KBM-7 (cell line): ENCODE data around the gene DMXL2.
A peak's percentile ranks its signal among the peaks of the same experiment; 100 is the strongest.
"Not testable (repeated sequence)": the region's sequence is repeated elsewhere in the genome, so short reads cannot be mapped to it uniquely, and the experiment has no call there.

Experiments used
- DNase-seq: peaks from one replicate; pipeline ENCODE4 v3.0.0-alpha.2; 2015
- in situ Hi-C: fragments of 300-500 bp; cut with MboI; formaldehyde crosslinking; loops from 2 replicates; pipeline ENCODE4 v1.14.3; 2020; ENCODE audit warnings: low sequenced_read_pairs, low pct_unique_long_range_greater_than_20kb, mixed read lengths

The DMXL2 gene, protein sequence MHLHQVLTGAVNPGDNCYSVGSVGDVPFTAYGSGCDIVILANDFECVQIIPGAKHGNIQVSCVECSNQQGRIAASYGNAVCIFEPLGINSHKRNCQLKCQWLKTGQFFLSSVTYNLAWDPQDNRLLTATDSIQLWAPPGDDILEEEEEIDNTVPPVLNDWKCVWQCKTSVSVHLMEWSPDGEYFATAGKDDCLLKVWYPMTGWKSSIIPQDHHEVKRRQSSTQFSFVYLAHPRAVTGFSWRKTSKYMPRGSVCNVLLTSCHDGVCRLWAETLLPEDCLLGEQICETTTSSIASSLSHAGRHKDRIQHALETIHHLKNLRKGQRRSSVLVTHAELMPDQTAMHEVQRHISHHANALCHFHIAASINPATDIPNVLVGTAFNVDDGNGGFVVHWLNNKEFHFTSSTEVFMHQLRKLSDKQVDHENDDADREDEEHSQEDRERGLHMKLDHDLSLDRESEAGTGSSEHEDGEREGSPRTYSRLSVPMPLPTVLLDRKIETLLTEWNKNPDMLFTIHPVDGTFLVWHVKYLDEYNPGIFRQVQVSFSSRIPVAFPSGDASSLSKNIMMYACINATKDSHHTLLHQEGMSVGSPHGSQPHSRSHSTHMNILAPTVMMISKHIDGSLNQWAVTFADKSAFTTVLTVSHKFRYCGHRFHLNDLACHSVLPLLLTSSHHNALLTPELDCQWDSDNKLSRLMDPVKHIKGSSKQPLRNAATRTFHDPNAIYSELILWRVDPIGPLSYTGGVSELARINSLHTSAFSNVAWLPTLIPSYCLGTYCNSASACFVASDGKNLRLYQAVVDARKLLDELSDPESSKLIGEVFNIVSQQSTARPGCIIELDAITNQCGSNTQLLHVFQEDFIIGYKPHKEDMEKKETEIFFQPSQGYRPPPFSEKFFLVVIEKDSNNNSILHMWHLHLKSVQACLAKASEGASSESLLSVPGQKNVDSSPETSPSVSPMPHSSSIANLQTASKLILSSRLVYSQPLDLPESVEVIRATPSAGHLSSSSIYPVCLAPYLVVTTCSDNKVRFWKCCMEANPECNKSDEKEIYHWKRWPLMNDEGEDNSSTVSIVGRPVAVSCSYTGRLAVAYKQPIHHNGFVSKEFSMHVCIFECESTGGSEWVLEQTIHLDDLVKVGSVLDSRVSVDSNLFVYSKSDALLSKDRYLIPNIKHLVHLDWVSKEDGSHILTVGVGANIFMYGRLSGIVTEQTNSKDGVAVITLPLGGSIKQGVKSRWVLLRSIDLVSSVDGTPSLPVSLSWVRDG (N-terminal part only)

GRCh38 chr15:51622604-51623370, at the start of gene DMXL2:
Gene DMXL2, minus strand, starts transcription at chr15:51622771. Its CDS starts 226 bp downstream, at chr15:51622545.
- in situ Hi-C loops = no loop called here

GRCh38 chr15:51672155-51672687, 49.6 kb upstream of the DMXL2 start:
- in situ Hi-C loops = no loop called here
- peak; percentile 50 for DNase-seq

More at GRCh38 chr15:51622604-51623370, at the start of gene DMXL2:
- DNase-seq = peak; percentile 90

DNA sequence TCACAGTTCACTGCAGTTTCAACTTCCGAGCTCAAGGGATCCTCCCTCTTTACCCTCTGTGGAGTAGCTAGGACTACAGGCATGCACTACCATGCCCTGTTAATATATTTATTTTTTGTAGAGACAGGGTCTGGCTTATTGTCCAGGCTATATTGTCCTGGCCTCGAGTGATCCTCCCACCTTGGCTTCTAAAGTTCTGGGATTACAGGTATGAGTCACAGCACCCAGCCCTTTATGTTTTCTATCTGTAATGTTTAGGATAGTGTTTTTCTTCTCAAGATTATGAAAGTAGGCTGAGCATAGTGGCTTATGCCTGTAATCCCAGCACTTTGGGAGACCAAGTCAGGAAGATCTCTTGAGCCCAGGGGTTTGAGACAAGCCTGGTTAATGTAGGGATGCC, 46.8 kb upstream of the DMXL2 start:
- DNase-seq = no peak
- in situ Hi-C loops = no loop called here

DNA sequence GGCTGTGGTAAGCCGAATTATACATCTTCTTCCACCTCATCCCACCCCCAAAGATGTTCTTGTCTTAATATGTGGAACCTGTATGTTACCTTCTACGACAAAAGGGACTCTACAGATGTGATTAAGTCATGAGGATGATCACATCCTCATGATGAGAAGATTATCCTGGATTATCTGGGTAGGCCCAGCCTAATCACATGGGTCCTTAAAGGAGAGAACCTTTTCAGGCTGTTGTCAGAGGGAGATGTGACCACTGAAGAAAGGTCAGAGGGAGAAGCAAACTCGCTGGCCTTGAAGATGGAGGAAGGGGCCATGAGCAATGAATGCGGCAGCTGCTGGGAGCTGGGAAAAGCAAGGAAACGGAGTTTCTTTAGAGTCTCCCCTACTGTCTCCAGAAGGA, 45.9 kb upstream of the DMXL2 start:
- DNase-seq = no peak
- in situ Hi-C loops = no loop called here

- in situ Hi-C loops = no loop called here
- no peak for DNase-seq
Observed at GRCh38 chr15:51667478-51667877, 44.9 kb upstream of the DMXL2 start.

- DNase-seq = no peak
- in situ Hi-C loops = no loop called here
Observed at GRCh38 chr15:51661072-51661471, 38.5 kb upstream of the DMXL2 start.

- in situ Hi-C loops = no loop called here
Observed at GRCh38 chr15:51658664-51659063, 36.1 kb upstream of the DMXL2 start.

GRCh38 chr15:51655401-51656057, 33.0 kb upstream of the DMXL2 start:
- DNase-seq, in situ Hi-C loops: not testable (repeated sequence)

More at GRCh38 chr15:51658664-51659063, 36.1 kb upstream of the DMXL2 start:
- peak; percentile 11 for DNase-seq

GRCh38 chr15:51652084-51652668, 29.6 kb upstream of the DMXL2 start:
- in situ Hi-C loops = no loop called here
- DNase-seq = no peak

DNA sequence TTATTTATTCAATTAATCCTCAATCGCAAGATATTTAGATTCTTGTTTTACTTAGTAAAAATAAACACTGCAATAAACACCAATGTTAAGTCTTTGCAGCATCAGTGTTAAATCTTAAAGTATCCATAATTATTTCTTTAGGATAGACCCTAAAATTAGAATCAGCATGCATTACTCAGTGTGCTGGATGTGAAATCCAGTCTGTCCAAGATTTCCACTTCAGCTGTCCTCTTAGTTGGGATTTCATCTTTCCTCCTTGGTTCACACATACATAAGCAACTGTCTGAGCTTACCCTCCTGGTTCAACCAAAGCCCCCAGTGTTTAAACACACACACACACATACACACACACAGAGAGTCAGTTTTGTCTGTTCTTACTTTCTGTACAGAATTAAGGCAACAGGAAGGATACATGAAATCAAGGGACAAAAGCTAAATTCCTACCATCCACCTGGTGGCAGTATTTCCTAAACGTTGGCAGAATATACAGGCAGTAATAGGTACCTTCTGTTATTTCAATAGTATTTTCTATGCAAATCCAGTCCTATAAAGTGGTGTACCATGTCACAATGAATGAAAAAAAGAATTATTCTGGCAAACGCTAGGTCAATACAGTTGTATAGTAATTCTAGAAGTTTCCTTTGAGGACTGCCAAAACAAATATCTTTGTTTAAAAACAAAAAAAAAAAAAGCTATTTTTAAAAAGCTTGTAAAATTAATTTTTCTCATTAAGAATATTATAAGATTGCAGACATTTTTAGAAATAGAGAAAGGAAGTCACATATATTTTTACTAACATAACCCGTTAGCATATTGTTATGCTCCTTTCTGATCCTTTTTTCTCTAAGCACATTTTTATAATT, 27.3 kb upstream of the DMXL2 start:
- peak; percentile 87 for DNase-seq
- in situ Hi-C loops = no loop called here

DNA sequence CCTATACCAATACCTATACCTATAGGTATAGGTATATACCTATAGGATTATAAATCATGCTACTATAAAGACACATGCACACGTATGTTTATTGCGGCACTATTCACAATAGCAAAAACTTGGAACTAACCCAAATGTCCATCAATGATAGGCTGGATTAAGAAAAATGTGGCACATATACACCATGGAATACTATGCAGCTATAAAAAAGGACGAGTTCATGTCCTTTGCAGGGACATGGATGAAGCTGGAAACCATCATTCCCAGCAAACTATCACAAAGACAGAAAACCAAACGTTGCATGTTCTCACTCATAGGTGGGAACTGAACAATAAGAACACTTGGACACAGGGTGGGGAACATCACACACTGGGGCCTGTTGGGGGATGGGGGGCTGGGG, 26.1 kb upstream of the DMXL2 start:
- DNase-seq, in situ Hi-C loops: not testable (repeated sequence)

DNA sequence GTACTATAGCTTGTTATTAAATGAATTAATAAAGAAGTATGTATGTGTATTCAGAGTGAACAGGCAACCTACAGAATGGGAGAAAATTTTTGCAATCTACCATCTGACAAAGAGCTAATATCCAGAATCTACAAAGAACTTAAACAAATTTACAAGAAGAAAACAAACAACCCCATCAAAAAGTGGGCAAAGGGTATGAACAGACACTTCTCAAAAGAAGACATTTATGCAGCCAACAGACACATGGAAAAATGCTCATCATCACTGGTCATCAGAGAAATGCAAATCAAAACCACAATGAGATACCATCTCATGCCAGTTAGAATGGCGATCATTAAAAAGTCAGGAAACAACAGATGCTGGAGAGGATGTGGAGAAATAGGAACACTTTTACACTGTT, 25.5 kb upstream of the DMXL2 start:
- DNase-seq, in situ Hi-C loops: not testable (repeated sequence)

DNA sequence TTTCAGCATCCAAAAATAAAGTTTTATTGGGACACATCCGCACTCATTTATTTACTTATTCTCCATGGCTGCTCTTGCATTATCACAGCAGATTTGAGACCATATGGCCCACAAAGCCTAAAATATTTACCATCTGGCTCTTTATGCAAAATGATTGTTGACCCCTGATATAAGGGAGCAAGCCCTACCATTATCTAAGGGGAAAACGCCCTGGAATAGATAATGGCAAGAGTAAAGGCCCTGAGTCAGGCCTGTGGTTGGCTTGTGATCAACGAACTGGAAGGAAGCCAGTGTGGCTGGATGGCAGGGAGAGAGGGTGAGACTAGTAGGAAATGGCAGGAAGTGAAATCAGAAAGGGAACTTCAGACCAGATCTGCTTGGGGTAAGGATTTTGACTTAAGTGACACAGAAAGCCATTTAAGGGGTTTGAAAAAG, 24.6 kb upstream of the DMXL2 start:
- DNase-seq = peak; percentile 93
- in situ Hi-C loops = no loop called here

DNA sequence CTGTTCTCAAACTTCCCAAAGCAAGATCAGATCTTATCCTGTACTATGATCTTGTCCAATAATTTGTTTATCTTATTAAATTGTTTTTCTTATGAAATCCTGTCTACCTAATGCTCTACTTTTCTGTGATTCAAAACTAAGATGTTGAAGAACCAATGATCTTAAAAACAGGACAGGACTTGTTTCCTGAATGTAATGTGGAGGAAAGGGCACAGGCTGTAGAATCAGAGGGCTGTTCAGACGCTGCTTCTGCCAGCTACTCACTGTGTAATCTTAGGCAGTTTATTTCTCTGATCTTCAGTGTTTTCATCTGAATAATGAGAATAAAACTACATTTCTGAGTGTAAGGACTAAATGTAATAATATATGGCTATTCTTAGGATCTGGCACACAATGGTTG, 20.1 kb upstream of the DMXL2 start:
- in situ Hi-C loops = no loop called here
- no peak for DNase-seq

DNA sequence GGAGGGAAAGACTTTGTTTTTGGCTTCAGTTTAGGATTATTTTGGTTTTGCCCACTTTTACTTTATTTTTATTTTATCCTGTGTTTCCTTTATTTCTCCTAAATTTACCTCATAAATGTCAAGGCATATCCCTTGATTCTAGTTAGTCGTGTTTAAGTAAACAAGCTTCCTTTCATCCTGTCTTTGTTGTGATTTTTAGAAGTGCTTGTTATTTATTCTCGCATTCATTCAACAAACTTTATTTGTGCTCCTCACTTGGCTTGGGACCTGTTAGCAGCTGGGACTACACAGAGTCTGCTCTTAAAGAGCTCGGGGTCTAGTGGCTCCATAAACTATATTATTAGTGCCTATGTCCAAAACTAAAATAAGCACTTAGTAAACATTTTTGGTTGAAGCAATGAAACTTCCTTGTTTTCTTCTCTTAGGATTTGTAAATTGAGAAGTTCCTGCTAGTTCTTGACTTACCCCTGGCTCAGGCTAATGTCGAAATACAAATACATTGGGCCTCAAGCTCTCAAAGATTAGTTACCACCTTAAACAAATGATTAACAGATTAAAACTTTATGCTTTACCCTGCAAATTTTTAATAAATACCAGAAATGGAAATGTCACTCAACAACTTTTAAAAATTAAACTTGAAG, 19.0 kb upstream of the DMXL2 start:
- no peak for DNase-seq
- in situ Hi-C loops = no loop called here

- in situ Hi-C loops = no loop called here
- DNase-seq = peak; percentile 93
Observed at GRCh38 chr15:51634591-51635198, 12.1 kb upstream of the DMXL2 start.
